ENCODE results near the gene MAP6.

MAP6 gene

DNA sequence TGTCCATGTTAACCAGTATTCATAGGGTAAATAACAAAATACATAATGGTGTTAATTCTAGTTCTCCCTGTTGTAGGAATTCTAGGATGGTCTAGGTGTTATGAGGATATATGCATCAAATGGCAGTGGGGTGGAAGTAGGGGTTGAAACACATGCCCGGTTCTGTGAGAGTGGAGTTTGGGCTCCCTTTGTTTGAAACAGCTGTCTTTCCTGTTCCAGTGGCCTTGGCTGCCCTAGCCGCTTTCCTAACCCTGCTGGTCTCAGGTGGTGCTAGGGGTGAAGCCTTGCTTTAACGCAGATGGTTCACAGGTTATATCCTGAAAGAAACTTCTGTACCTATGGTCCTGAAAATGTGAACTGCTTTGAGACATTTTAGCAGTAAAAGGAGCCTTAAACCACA lies 68.5 kb downstream of the MAP6 start:
- Histone ChIP-seq H3K4me1 (ENCODE audit: insufficient read depth, low read length, severe bottlenecking) (no peaks in the 10 kb centered on the region), H3K4me2 (ENCODE audit: low read length) (no peak overlapping the region)

DNA sequence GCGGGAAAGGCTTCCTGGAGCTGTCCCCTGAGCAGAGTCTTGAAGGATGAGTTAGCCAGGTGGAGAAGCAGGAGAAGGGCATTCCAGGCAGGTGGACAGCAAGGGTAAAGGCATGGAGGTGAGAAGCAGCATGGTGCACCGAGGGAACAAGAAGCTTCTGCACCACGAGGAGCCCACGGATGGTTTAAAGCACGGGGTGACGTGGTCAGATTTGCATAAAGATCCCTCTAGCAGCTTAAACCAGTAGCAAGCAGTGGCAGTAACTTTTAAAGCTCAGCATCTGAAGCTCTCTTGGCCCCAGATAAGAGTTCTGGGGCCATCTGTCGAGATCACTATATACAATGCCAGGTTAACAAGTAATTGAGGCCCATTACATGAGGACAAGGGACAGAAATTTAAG lies 69.9 kb downstream of the MAP6 start:
- no peak overlapping the region for H3K9ac ChIP-seq (ENCODE audit: low read length)

More for the DNA sequence above, 68.5 kb downstream of the MAP6 start:
- Histone ChIP-seq H3K4me3 (ENCODE audit: low read depth, low read length, poor library complexity, severe bottlenecking) (no peak overlapping the region), H2AFZ (ENCODE audit: low read length) (no peak overlapping the region), H3K27me3 (ENCODE audit: insufficient read depth, low read length) (no peaks in the 10 kb centered on the region; the same call in none of the 2 replicates), H3K9ac (ENCODE audit: low read length) (no peak overlapping the region), H3K9me3 (ENCODE audit: low read length) (no peaks in the 10 kb centered on the region), H3K79me2 (ENCODE audit: insufficient read depth, low read length) (no peaks in the 10 kb centered on the region), H3K36me3 (ENCODE audit: insufficient read depth, low read length) (no peaks in the 10 kb centered on the region), H3K27ac (ENCODE audit: low read depth, low read length, poor library complexity, severe bottlenecking) (no peak overlapping the region), H3F3A (ENCODE audit: insufficient read depth, low read length) (no peaks in the 10 kb centered on the region), H3K9me2 (ENCODE audit: low read depth, low read length) (no peaks in the 10 kb centered on the region), H4K20me1 (ENCODE audit: insufficient read depth, low read length) (no peaks in the 10 kb centered on the region)
- no peak for TF ChIP-seq EZH2 (IDR thresholded peaks at IDR 0.05; ENCODE audit: borderline replicate concordance, low read length)
- TF ChIP-seq, protein P1, sequence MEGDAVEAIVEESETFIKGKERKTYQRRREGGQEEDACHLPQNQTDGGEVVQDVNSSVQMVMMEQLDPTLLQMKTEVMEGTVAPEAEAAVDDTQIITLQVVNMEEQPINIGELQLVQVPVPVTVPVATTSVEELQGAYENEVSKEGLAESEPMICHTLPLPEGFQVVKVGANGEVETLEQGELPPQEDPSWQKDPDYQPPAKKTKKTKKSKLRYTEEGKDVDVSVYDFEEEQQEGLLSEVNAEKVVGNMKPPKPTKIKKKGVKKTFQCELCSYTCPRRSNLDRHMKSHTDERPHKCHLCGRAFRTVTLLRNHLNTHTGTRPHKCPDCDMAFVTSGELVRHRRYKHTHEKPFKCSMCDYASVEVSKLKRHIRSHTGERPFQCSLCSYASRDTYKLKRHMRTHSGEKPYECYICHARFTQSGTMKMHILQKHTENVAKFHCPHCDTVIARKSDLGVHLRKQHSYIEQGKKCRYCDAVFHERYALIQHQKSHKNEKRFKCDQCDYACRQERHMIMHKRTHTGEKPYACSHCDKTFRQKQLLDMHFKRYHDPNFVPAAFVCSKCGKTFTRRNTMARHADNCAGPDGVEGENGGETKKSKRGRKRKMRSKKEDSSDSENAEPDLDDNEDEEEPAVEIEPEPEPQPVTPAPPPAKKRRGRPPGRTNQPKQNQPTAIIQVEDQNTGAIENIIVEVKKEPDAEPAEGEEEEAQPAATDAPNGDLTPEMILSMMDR (IDR thresholded peaks at IDR 0.05; ENCODE audit: low read length): no peak

DNA sequence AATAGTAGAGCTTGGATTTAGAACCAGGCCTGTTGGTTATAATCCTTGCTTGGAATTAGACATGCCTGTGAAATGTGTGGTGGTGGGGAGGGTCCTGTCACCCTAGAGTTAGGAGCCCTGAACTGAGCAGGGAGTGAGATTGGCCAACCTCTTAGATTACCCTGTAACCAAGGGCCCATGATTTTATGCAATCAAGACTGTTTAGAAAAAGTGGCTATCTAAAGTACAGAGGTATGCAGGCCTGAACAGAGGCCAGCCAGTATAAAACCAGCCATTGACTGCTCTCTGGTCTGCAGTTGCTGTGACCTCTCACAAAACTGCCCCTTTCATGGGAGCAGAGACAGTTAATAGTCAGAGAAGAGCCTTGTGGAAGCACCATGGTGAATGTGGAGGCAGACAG lies 70.6 kb downstream of the MAP6 start:
- no peaks in the 10 kb centered on the region for H3K9me2 ChIP-seq (ENCODE audit: low read depth, low read length)
- H3K79me2 ChIP-seq (ENCODE audit: insufficient read depth, low read length): no peaks in the 10 kb centered on the region
- no peaks in the 10 kb centered on the region for H3F3A ChIP-seq (ENCODE audit: insufficient read depth, low read length)
- H3K4me2 ChIP-seq (ENCODE audit: low read length): no peak overlapping the region
- no peaks in the 10 kb centered on the region; the same call in none of the 2 replicates for H3K27me3 ChIP-seq (ENCODE audit: insufficient read depth, low read length)
- no peak overlapping the region for H3K9ac ChIP-seq (ENCODE audit: low read length)
- H2AFZ ChIP-seq (ENCODE audit: low read length): no peak overlapping the region
- H3K9me3 ChIP-seq (ENCODE audit: low read length): no peaks in the 10 kb centered on the region
- H3K4me1 ChIP-seq (ENCODE audit: insufficient read depth, low read length, severe bottlenecking): no peaks in the 10 kb centered on the region
- H3K27ac ChIP-seq (ENCODE audit: low read depth, low read length, poor library complexity, severe bottlenecking): no peak overlapping the region
- H3K4me3 ChIP-seq (ENCODE audit: low read depth, low read length, poor library complexity, severe bottlenecking): no peak overlapping the region
- no peaks in the 10 kb centered on the region for H3K36me3 ChIP-seq (ENCODE audit: insufficient read depth, low read length)
- no peak for TF ChIP-seq EZH2 (IDR thresholded peaks at IDR 0.05; ENCODE audit: borderline replicate concordance, low read length)
- TF ChIP-seq, protein P1 (IDR thresholded peaks at IDR 0.05; ENCODE audit: low read length): no peak
- no peaks in the 10 kb centered on the region for H4K20me1 ChIP-seq (ENCODE audit: insufficient read depth, low read length)

More for the DNA sequence above, 69.9 kb downstream of the MAP6 start:
- H4K20me1 ChIP-seq (ENCODE audit: insufficient read depth, low read length): no peaks in the 10 kb centered on the region
- no peak overlapping the region for H3K27ac ChIP-seq (ENCODE audit: low read depth, low read length, poor library complexity, severe bottlenecking)
- no peaks in the 10 kb centered on the region for H3F3A ChIP-seq (ENCODE audit: insufficient read depth, low read length)
- H2AFZ ChIP-seq (ENCODE audit: low read length): no peak overlapping the region
- H3K79me2 ChIP-seq (ENCODE audit: insufficient read depth, low read length): no peaks in the 10 kb centered on the region
- TF ChIP-seq, protein P1 (IDR thresholded peaks at IDR 0.05; ENCODE audit: low read length): no peak
- TF ChIP-seq EZH2 (IDR thresholded peaks at IDR 0.05; ENCODE audit: borderline replicate concordance, low read length): no peak
- H3K4me1 ChIP-seq (ENCODE audit: insufficient read depth, low read length, severe bottlenecking): no peaks in the 10 kb centered on the region
- no peaks in the 10 kb centered on the region; the same call in none of the 2 replicates for H3K27me3 ChIP-seq (ENCODE audit: insufficient read depth, low read length)
- H3K9me3 ChIP-seq (ENCODE audit: low read length): no peaks in the 10 kb centered on the region
- no peak overlapping the region for H3K4me3 ChIP-seq (ENCODE audit: low read depth, low read length, poor library complexity, severe bottlenecking)
- no peak overlapping the region for H3K4me2 ChIP-seq (ENCODE audit: low read length)
- no peaks in the 10 kb centered on the region for H3K9me2 ChIP-seq (ENCODE audit: low read depth, low read length)
- no peaks in the 10 kb centered on the region for H3K36me3 ChIP-seq (ENCODE audit: insufficient read depth, low read length)

Measured in OCI-LY1 (cell line).